ENCODE data around the gene COL8A2.

GRCh38 chr1:36144413-36144812, 19.4 kb upstream of the COL8A2 start:
- TF ChIP-seq POLR2A (IDR thresholded peaks at IDR 0.05) (no peak), CTCF (IDR thresholded peaks at IDR 0.05) (no peak)
